GM21423 (cell line): Measurements from ENCODE around the gene HSD17B10.
"Not testable (repeated sequence)": the region's sequence is repeated elsewhere in the genome, so short reads cannot be mapped to it uniquely, and the experiment has no call there.

ENCODE experiments used
- ATAC-seq: cut with Tn5 transposase; IDR thresholded peaks from one replicate; pipeline ENCODE4 v1.9.1; 2021; ENCODE audit warnings: mild to moderate bottlenecking, moderate library complexity; ENCODE audit not compliant: unreplicated experiment

HSD17B10 gene

GRCh38 chrX:53438174-53438831, 4.1 kb upstream of the HSD17B10 start:
- ATAC-seq: no peak

DNA sequence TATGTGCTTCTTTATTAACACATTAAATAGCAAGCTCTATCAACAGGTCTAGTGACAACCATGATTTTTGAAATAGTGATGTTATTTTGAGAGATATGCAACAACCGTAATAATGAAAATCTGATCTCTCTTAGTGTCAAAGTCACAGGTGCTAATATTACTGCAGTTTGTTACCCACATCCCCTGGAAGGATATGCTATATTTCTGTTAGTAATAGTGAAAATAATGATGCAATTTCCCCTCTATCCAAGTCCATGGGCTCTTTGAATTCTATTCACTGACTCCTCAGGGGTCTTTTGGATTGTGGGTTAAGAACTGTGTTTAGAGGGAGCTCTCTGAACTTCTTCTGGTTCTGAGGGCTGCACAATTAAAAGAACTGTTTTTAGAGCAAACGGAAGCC, 3.0 kb upstream of the HSD17B10 start:
- no peak for ATAC-seq

GRCh38 chrX:53435997-53436396, 1.8 kb upstream of the HSD17B10 start:
- peak; percentile 61 for ATAC-seq

DNA sequence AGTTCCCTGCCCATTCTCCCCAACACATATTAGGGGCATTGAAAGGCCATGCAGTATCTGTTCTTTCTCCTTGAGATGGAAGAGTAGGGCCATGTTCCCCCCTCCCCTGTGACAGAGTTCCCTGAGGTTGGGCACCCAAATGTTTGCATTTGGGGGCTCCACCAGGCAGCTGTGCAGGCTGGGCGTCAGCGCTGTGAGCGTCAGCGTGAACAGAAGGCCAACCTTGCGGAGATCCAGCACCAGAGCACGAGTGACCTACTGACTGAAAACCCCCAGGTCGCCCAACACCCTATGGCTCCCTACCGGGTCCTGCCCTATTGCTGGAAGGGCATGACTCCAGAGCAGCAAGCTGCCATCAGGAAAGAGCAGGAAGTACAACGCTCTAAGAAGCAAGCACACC, 3.9 kb downstream of the HSD17B10 start:
- no peak for ATAC-seq

DNA sequence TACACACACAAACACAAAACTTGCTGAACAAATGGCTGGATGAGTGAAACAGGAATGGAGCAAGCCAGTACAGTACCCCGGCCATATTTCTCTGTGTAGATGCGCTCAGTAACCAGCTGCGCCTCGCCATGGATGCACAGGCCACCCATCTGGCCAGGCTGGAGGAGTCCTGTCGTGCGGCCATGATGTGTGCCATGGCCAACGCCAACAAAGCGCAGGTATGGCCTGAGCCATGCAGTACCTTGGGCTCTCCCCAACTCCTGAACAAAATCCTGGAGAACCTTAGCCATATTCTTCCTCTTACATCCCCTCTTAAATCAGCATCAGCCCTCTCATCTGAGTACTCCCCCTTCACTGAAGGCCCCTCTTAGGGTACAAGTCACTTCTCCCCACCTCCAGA, 4.4 kb downstream of the HSD17B10 start:
- no peak for ATAC-seq

- ATAC-seq: no peak
Observed at GRCh38 chrX:53422861-53423306, 11.3 kb downstream of the HSD17B10 start, which contains the start of gene RIBC1. RIBC1 (plus strand) TSS chrX:53422873; CDS start chrX:53426277, 3,404 bp downstream.

GRCh38 chrX:53422086-53422860, 11.9 kb downstream of the HSD17B10 start, which contains the start of gene SMC1A:
SMC1A (minus strand) TSS chrX:53422654; CDS start chrX:53422600, 54 bp downstream.
- ATAC-seq: peak; percentile 91

GRCh38 chrX:53421772-53422085, 12.4 kb downstream of the HSD17B10 start:
- peak; percentile 4 for ATAC-seq

DNA sequence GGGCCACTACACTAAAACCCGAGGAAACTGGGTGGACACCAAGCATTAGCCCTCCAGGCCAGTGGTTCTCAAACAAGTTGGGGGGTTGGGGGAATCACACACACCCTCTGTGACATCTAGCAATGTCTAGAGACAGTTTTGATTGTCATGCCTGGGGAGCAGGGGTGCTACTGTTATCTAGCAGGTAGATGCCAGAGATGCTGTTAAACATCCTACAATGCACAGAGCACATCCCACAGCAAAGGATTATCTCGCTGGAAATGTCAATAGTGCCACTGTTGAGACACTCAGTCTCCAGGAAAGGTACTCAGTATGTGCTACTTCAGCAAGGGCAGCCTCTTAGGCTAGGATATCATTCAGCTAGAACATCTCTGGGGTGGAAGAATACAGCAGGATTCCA, 13.0 kb downstream of the HSD17B10 start:
- no peak for ATAC-seq

DNA sequence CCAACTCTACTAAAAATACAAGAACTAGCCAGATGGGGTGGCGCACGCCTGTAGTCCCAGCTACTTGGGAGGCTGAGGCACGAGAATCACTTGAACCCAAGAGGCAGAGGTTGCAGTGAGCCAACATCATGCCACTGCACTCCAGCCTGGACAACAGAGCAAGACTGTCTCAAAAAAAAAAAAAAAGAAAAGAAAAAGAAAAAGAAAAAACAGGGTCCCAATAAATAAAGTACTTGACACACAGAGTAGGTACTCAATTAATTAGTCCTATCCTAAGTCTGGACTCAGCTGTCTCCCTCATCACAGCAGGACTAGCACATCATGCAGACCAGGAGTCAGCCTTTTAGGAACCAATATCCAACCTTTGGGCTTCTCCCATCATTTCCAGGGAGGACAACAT, 13.8 kb downstream of the HSD17B10 start:
- not testable (repeated sequence) for ATAC-seq

- ATAC-seq: no peak
Observed at GRCh38 chrX:53412446-53412845, 21.7 kb downstream of the HSD17B10 start.

DNA sequence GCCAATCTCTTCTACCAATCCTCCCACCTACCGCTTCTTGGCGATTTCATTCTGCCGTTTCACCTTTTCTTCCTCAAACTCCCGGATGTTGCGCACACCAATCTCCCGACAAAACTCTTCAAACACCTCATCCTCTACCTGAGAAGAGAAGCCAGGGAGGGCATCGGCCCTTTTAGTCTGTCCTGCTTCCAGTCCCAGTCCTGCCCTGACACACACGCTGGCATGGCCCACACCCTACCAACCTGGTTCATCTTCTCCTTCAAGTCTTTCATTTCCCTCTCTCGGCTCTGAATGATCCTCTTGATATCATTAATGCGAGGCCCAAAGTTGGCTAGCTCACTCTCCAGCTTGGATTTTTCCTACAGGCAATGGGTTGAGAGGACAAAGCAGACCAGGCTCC, 30.6 kb downstream of the HSD17B10 start:
- no peak for ATAC-seq

DNA sequence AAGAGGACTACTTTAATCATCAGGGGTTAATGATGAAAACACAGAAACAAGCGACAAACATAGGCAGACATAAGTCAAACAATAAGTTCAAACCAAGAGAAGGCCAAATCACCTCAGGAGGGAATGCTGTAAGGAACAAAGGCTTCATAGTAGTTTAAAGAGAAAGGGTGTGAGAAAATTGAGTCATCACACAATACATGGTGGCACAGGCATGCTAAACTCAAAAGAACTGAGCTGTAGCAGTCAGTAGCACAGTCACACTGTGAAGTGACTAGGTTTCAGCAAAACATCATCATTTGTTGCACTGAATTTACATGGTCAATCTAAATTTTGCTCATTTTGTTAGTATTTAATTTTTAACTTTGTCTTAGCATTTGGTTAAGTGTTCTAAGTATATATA, 36.0 kb downstream of the HSD17B10 start:
- no peak for ATAC-seq

GRCh38 chrX:53395605-53396298, 38.4 kb downstream of the HSD17B10 start:
- ATAC-seq: no peak

- ATAC-seq: no peak
Observed at GRCh38 chrX:53383376-53384076, 50.6 kb downstream of the HSD17B10 start.
